Measurements from ENCODE around the gene CLEC2L.
A peak's percentile ranks its signal among the peaks of the same experiment; 100 is the strongest.

Gene CLEC2L

DNA sequence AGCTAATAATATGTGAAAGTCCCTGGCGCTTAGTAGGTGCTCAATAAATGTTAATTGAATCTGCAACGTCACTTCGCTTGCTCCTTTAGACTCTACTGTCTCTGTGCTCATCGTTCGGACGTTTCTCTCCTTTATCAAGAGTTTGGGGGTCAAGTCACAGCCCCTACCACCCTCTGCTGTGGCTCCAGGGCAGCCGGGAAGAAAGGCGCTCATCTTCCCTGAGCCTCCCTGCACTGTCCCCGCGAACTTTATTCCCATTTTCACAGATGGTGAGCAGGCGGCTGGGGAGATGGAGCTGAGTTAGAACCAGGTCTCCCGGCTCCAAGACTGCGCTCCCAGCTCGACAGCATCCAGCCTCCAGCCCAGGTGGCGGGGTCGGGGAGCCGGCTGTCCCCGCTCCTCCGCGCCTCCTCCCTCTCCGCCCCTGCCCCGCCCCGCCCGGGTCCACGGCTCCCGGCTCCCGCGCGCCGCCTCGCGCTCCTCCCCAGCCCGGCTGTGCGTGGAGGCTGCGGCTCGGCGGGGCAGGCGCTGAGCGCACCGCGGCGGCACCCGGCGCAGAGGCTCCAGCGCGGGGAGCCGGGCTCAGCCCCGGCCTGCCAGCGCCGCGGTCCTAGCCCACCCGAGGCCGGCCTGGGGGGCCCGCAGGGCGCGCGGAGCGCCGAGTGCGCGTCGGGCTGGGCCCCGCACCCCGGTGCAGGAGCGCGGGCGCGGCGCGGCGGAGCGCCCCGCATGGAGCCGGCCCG, at the start of gene CLEC2L:
TSS of gene CLEC2L (plus strand) at position 487 of the 743 bp plus-strand sequence. CDS start at position 730, 243 bp downstream.
- peak within 1 kb of the TSS; percentile 40 for H3K4me3 ChIP-seq (ENCODE audit: low read depth, low read length)

DNA sequence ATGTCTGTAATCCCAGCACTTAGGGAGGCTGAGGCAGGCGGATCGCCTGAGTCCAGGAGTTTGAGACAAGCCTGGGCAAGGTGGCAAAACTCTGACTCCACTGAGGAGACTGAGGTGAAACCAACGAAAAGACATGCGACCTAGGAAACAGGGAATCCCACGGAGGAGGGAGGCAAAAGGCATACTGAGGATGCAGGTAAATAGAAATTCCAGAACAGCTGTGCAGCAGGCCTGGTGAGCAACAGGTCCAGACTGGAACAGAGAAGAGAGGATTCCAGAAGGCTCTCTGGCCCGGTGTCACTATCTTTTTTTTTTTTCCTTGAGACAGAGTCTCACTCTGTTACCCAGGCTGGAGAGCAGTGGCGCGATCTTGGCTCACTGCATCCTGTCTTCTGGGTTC, 47.3 kb upstream of the CLEC2L start:
- H3K4me3 ChIP-seq (ENCODE audit: low read depth, low read length), result no peak overlapping the region

DNA sequence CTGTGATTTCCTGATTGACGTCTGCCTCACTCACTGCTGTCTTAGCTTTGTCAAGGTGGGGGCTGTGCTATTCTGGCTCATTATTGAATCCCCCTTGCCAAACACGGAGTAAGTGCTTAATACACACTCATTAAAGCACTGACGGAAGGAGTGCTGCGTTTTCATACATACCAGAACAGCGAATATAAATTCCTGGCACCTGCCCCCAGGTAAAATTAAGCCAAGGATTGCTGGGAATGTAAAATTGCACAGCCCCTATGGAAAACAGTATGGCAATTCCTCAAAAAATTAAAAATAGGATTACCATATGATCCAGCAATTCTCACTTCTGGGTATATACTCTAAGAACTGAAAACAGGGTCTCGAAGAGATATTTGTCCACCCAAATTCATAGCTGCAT, 46.6 kb upstream of the CLEC2L start:
- H3K4me3 ChIP-seq (ENCODE audit: low read depth, low read length), result no peak overlapping the region

- H3K4me3 ChIP-seq (ENCODE audit: low read depth, low read length), result no peak overlapping the region
Observed at GRCh38 chr7:139479620-139480019, 43.9 kb upstream of the CLEC2L start.

GRCh38 chr7:139481364-139481763, 42.1 kb upstream of the CLEC2L start:
- H3K4me3 ChIP-seq (ENCODE audit: low read depth, low read length), result no peak overlapping the region

- H3K4me3 ChIP-seq (ENCODE audit: low read depth, low read length), result no peak overlapping the region
Observed at GRCh38 chr7:139482122-139482521, 41.4 kb upstream of the CLEC2L start.

DNA sequence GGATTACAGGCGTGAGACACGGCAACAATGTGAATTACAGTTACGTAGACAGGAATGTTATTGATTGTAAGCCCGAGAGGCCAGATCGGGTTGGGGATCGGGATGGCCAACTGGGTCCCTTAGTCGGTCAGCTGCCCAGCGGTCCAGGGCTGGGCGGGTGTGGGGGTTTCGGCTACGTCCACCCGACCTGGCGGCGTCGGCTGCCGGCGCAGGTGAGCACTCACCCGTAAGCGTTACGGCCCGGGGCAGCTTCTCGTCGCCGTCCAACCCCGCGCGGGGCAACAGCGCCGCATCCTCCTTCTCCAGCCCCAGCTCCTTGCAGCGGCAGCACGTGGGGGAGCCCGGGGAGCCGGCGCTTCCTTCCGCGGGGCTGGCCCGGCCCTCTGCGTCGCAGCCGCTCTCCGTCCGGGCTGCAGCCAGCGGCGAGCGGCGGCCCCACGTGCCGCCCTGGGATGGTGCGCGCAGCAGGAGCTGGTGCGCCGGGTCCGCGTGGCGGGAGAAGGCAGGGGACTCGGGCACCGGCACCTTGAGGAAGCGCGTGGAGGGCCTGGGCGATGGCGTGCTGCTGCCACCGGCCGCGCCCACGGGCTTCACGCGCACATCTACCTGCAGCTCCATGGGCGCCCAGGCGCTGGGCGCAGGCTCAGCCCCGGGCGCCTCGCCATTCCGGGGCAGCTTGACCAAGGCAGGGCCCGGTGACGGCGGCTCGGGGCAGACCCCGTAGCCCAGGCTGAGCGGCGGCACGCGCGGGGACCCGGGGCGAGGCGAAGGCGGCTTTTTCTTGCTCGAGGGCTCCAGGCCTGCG, 40.6 kb upstream of the CLEC2L start:
- peak overlapping the region; percentile 56 for H3K4me3 ChIP-seq (ENCODE audit: low read depth, low read length)

GRCh38 chr7:139487366-139488080, 36.0 kb upstream of the CLEC2L start:
- no peak overlapping the region for H3K4me3 ChIP-seq (ENCODE audit: low read depth, low read length)

- no peak overlapping the region for H3K4me3 ChIP-seq (ENCODE audit: low read depth, low read length)
Observed at GRCh38 chr7:139488810-139489209, 34.7 kb upstream of the CLEC2L start.

GRCh38 chr7:139490130-139490529, 33.4 kb upstream of the CLEC2L start:
- H3K4me3 ChIP-seq (ENCODE audit: low read depth, low read length), result no peak overlapping the region

- no peak overlapping the region for H3K4me3 ChIP-seq (ENCODE audit: low read depth, low read length)
Observed at GRCh38 chr7:139492293-139492692, 31.2 kb upstream of the CLEC2L start.

DNA sequence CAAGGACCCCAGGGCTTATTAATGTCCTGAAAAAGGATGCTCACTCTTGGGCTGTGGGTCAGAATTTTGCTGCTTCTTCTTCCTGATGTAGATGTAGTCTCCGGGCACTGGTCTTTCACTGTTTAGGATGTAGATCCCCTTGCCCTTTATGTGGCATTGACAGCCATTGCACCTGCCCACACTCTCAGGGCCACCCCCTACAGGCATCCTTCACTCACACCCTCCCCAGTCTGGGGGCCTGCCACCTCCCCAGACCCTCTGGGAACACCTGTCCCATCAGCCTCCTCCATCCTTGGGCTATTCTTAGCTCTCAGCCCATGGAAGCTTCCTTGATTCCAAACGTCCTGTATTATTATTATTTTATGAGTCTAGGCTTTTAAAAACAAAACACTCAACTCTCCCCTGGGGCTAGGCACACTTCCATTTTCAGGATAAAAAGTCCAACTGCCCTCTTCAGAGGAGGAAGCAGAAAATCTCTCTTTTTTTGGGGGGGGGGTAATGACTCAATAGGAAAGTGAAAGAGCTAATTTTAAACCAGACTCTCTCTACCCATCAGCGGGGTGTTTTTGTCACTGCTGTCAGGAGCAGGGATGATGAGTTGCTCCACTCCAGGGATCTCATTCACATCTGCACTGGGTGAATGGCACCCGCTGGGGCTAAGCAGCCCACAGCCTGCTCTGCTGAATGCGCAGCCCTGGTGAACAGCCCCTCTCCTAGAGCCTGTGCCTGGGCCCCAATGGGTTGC, 28.5 kb upstream of the CLEC2L start:
- H3K4me3 ChIP-seq (ENCODE audit: low read depth, low read length), result no peak overlapping the region

GRCh38 chr7:139495580-139496125, 27.8 kb upstream of the CLEC2L start:
- H3K4me3 ChIP-seq (ENCODE audit: low read depth, low read length), result no peak overlapping the region

- no peak overlapping the region for H3K4me3 ChIP-seq (ENCODE audit: low read depth, low read length)
Observed at GRCh38 chr7:139496528-139496927, 27.0 kb upstream of the CLEC2L start.

- H3K4me3 ChIP-seq (ENCODE audit: low read depth, low read length), result no peak overlapping the region
Observed at GRCh38 chr7:139500770-139501138, 22.7 kb upstream of the CLEC2L start.

GRCh38 chr7:139502226-139502625, 21.3 kb upstream of the CLEC2L start:
- no peak overlapping the region for H3K4me3 ChIP-seq (ENCODE audit: low read depth, low read length)

DNA sequence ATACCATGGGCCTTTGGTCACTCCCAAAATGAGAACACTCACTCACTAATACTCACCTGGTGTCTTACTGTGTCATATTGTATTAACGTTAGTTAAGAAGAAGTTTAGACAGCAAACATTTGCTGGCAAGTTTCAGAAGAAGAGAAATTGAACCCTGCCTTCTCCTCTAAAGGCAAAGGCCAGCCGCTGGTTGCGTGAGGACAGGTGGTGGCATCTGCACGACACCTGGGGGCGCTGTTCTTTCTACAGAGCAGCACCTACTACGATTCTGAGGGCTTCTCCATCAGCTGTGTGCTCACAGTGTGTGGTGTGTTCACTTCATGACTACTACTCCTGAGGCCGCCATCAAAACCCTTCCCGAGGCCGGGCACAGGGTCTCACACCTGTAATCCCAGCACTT, 17.9 kb upstream of the CLEC2L start:
- no peak overlapping the region for H3K4me3 ChIP-seq (ENCODE audit: low read depth, low read length)

GRCh38 chr7:139509535-139509934, 13.9 kb upstream of the CLEC2L start:
- H3K4me3 ChIP-seq (ENCODE audit: low read depth, low read length), result no peak overlapping the region

DNA sequence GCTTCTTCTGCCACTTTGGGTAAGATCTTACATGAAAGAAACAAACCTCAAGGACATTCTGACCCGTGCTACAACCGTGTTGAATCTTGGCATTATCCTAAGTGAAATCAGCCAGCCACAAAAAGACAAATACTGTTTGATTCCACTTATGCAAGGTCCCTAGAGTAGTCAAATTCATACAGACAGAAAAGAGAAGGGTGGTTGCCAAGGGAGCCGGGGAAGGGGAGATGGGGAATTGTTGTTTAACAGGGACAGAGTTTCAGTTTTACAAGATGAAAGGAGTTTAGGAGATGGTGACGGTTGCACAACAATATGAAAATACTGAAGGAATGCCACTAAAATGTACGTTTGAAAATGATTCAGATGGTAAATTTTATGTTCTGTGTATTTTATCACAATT, 12.2 kb upstream of the CLEC2L start:
- H3K4me3 ChIP-seq (ENCODE audit: low read depth, low read length), result no peak overlapping the region

DNA sequence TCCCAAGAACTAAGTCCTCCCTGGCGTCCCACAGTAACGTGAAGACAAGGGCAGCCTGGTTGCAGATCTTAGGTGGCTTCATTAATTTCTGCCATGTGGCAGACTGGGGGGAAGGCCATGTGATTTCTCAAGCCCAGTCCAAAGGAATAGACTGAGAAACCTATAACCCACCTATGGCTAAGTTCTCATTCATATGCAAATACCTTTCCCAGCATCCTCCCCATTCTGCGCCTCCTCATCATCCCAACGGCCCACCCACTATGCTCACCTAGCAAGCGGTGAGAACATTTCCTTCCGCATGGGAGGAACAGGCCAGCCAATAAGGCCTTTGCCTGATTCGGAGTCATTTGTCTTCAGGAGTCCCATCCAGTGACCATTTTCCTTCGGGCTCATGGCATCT, 8.2 kb upstream of the CLEC2L start:
- no peak overlapping the region for H3K4me3 ChIP-seq (ENCODE audit: low read depth, low read length)

GRCh38 chr7:139521439-139521838, 2.0 kb upstream of the CLEC2L start:
- no peak overlapping the region for H3K4me3 ChIP-seq (ENCODE audit: low read depth, low read length)

All from iPS-11a (cell line).